ENCODE data around the gene CYB561D2. TPM values are rescaled to one million over a fixed set of nuclear protein-coding genes. Genes with fewer than 3 reads are reported as not detected.
A peak's percentile ranks its signal among the peaks of the same experiment; 100 is the strongest.

CYB561D2 gene
- total RNA-seq, 3 donors from 2014 or later, result 23.6 to 30.1 (median 28.8) TPM

DNA sequence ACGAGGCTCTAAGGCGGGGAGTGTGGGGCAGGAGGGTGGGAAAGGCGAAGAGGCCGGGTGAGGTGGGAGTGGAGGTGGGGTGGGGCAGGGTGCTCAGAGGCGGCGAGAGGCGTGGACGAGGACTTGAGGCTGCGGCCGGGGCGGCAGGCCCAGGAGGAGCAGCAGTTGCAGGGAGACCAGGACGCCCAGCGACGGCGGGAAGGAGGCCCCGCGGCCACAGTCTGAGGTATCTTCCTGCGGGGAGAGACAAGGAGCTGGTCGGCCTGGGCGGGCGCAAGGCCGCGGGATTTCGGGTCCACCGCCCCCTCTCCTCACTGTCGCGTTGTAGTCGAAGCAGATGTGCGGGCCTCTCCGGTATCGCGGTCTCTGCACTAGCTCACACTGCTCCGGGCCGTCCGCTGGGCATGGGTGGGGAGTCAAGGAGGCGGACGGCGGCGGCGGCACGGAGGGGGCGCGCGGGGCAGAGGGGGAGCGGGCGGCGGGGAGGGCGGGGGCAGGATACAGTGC, 14.0 kb downstream of the CYB561D2 start:
- no peaks in the 10 kb centered on the region for H3K9me3 ChIP-seq
- TF ChIP-seq, protein P1, sequence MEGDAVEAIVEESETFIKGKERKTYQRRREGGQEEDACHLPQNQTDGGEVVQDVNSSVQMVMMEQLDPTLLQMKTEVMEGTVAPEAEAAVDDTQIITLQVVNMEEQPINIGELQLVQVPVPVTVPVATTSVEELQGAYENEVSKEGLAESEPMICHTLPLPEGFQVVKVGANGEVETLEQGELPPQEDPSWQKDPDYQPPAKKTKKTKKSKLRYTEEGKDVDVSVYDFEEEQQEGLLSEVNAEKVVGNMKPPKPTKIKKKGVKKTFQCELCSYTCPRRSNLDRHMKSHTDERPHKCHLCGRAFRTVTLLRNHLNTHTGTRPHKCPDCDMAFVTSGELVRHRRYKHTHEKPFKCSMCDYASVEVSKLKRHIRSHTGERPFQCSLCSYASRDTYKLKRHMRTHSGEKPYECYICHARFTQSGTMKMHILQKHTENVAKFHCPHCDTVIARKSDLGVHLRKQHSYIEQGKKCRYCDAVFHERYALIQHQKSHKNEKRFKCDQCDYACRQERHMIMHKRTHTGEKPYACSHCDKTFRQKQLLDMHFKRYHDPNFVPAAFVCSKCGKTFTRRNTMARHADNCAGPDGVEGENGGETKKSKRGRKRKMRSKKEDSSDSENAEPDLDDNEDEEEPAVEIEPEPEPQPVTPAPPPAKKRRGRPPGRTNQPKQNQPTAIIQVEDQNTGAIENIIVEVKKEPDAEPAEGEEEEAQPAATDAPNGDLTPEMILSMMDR (IDR thresholded peaks at IDR 0.05), result no peak
- TF ChIP-seq POLR2A (IDR thresholded peaks at IDR 0.05), result no peak
- no peak for TF ChIP-seq POLR2AphosphoS5 (IDR thresholded peaks at IDR 0.05)
- no peaks in the 10 kb centered on the region for H3K27me3 ChIP-seq
- no peaks in the 10 kb centered on the region for H3K36me3 ChIP-seq
- intact Hi-C loops (cut with DNase I; ENCODE audit: low total_unique reads), result no loop called here
- H3K4me3 ChIP-seq, result peak overlapping the region; percentile 51 to 94 (median 65)
- H3K4me1 ChIP-seq, result no peaks in the 10 kb centered on the region
- peak overlapping the region; percentile 70 to 78 for H3K27ac ChIP-seq
- DNase-seq (ENCODE audit: low spot score in 2 of 2), result no peak

- intact Hi-C loops (cut with DNase I; ENCODE audit: low total_unique reads), result no loop called here
Measured at GRCh38 chr3:50365080-50365841, 14.6 kb downstream of the CYB561D2 start.

GRCh38 chr3:50365842-50366220, 15.2 kb downstream of the CYB561D2 start:
- H3K4me3 ChIP-seq, result peak overlapping the region in 2 of 3 donors; percentile 65 to 94
- H3K4me1 ChIP-seq, result no peaks in the 10 kb centered on the region
- no peaks in the 10 kb centered on the region for H3K27me3 ChIP-seq
- TF ChIP-seq POLR2A (IDR thresholded peaks at IDR 0.05) (no peak), POLR2AphosphoS5 (IDR thresholded peaks at IDR 0.05) (no peak)
- TF ChIP-seq, protein P1 (IDR thresholded peaks at IDR 0.05), result no peak
- H3K9me3 ChIP-seq, result no peaks in the 10 kb centered on the region
- intact Hi-C loops (cut with DNase I; ENCODE audit: low total_unique reads), result no loop called here
- no peaks in the 10 kb centered on the region for H3K36me3 ChIP-seq
- no peak for DNase-seq (ENCODE audit: low spot score in 2 of 2)
- peak overlapping the region; percentile 70 to 78 for H3K27ac ChIP-seq

More at GRCh38 chr3:50365080-50365841, 14.6 kb downstream of the CYB561D2 start:
- peak overlapping the region; percentile 51 to 94 (median 65) for H3K4me3 ChIP-seq
- no peaks in the 10 kb centered on the region for H3K36me3 ChIP-seq
- H3K27ac ChIP-seq, result peak overlapping the region; percentile 70 to 78
- no peak for TF ChIP-seq POLR2A (IDR thresholded peaks at IDR 0.05)
- peak in 2 of 3 donors; percentile 11 to 43 for TF ChIP-seq POLR2AphosphoS5 (IDR thresholded peaks at IDR 0.05)
- H3K4me1 ChIP-seq, result no peaks in the 10 kb centered on the region
- H3K27me3 ChIP-seq, result no peaks in the 10 kb centered on the region
- H3K9me3 ChIP-seq, result no peaks in the 10 kb centered on the region
- DNase-seq (ENCODE audit: low spot score in 2 of 2), result peak; percentile 88 to 90

GRCh38 chr3:50369012-50369670, 18.5 kb downstream of the CYB561D2 start:
- Histone ChIP-seq H3K27ac (no peak overlapping the region), H3K27me3 (no peaks in the 10 kb centered on the region), H3K36me3 (no peaks in the 10 kb centered on the region), H3K4me3 (no peak overlapping the region), H3K4me1 (no peaks in the 10 kb centered on the region), H3K9me3 (no peaks in the 10 kb centered on the region)
- TF ChIP-seq, protein P1 (IDR thresholded peaks at IDR 0.05), result no peak
- TF ChIP-seq POLR2A (IDR thresholded peaks at IDR 0.05) (no peak), POLR2AphosphoS5 (IDR thresholded peaks at IDR 0.05) (no peak)
- no peak for DNase-seq (ENCODE audit: low spot score in 2 of 2)
- intact Hi-C loops (cut with DNase I; ENCODE audit: low total_unique reads), result no loop called here

DNA sequence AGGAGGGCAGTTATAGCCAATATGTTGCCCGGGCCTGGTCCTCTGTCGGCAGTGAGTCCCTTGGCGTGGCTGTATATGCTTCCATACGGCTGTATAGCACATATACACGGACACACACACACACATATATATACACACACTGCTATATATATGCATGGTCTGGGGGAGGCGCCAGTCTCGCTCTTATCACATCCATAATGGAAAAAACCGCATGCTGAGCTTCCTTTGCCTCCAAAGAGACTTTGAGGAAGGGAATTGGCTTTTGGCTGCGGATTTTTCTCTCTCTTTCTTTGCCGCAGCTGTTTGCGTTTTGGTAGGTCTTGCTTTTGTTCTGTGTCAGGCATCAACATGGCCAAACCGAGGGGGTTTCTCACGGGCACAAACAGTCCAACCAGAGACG, 19.9 kb downstream of the CYB561D2 start:
- TF ChIP-seq, protein P1 (IDR thresholded peaks at IDR 0.05), result no peak
- TF ChIP-seq POLR2AphosphoS5 (IDR thresholded peaks at IDR 0.05) (no peak), POLR2A (IDR thresholded peaks at IDR 0.05) (no peak)
- intact Hi-C loops (cut with DNase I; ENCODE audit: low total_unique reads), result no loop called here

More for the DNA sequence above, 19.9 kb downstream of the CYB561D2 start:
- Histone ChIP-seq H3K4me1 (no peaks in the 10 kb centered on the region), H3K27me3 (no peaks in the 10 kb centered on the region), H3K36me3 (no peaks in the 10 kb centered on the region), H3K9me3 (no peaks in the 10 kb centered on the region), H3K27ac (no peak overlapping the region), H3K4me3 (no peak overlapping the region)
- no peak for DNase-seq (ENCODE audit: low spot score in 2 of 2)

All from breast epithelium (tissue), 4 donors.